DND-41 (cell line): Measurements from ENCODE around the gene PI16.

ENCODE experiments used
- EZH2 ChIP-seq: IDR thresholded peaks from 3 replicates; pipeline ENCODE4 v1.6.1; 2012; ENCODE audit warnings: borderline replicate concordance, low read depth, mild to moderate bottlenecking, moderate library complexity, low read length, inconsistent platforms; ENCODE audit not compliant: severe bottlenecking
- TF ChIP-seq, protein P1 (sequence below): IDR thresholded peaks from 2 replicates; pipeline ENCODE4 v1.5.1; 2012; ENCODE audit warnings: borderline replicate concordance, low read length, moderate library complexity, mild to moderate bottlenecking; ENCODE audit not compliant: poor library complexity, severe bottlenecking; ENCODE audit errors: extremely low read depth

DNA sequence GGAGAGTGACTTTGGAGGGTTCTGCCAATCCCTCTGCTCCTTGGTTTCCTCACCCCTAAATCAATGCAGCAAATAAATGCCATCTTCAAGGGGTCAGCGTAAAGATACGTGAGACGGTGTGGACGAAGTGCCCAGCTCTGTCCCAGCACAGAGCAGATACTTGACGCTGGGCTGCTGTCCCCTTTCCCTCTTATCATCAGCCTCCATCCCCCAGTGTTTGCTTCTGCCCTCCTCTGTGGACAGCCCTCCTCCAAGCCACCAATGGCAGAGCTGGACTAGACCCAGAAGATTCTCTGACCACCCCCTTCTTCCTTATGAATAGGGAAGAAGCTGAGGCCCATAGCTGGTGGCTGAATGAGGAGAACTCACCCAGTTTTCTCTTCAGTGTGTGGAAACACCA lies 17.7 kb upstream of the PI16 start:
- TF ChIP-seq, protein P1, sequence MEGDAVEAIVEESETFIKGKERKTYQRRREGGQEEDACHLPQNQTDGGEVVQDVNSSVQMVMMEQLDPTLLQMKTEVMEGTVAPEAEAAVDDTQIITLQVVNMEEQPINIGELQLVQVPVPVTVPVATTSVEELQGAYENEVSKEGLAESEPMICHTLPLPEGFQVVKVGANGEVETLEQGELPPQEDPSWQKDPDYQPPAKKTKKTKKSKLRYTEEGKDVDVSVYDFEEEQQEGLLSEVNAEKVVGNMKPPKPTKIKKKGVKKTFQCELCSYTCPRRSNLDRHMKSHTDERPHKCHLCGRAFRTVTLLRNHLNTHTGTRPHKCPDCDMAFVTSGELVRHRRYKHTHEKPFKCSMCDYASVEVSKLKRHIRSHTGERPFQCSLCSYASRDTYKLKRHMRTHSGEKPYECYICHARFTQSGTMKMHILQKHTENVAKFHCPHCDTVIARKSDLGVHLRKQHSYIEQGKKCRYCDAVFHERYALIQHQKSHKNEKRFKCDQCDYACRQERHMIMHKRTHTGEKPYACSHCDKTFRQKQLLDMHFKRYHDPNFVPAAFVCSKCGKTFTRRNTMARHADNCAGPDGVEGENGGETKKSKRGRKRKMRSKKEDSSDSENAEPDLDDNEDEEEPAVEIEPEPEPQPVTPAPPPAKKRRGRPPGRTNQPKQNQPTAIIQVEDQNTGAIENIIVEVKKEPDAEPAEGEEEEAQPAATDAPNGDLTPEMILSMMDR: no peak
- TF ChIP-seq EZH2: no peak
